ENCODE measurements around the gene EYS. TPM values are rescaled to one million over a fixed set of nuclear protein-coding genes. Genes with fewer than 3 reads are reported as not detected.

EYS gene
- total RNA-seq, 2 donors from 2014 or later, result not detected

DNA sequence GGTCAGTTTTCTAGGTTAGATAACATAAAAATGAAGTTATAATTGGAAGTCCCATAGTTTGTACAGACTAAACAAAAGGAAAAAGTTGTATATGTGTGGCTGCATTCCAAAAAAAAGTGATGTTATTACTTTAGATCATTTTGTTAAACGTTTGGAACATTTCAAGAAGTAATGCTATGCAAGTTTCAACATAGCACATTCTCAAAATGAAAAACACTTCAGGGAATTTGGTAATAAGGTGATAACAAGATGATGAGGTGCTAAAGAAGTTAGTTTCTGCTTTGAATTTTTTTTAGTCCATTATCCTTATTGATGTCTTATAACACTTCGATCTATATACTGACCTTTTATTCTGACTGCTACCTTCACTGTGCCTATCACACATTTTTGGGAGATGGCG, 1820.7 kb downstream of the EYS start:
- no peak for DNase-seq (ENCODE audit: low spot score)
- H3K36me3 ChIP-seq, result no peaks in the 10 kb centered on the region

DNA sequence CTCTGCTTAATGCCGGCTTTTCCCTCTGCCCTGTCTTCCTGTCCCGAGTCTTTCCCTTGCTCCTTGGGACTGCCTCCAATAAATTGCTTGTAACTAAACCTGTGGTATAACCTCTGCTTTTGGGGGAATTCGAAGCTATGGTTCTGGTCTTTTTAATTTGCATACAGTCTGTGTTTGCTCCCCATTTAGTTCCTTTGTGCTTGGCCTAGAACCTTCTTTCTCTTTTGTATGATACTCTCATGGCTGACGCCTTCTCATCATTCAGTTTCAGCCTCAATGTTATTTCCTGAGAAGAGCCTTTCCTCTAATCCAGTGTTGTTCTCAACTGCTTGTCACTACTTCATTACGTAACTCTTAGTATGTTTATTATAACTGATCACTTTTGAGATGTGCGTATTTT, 1823.4 kb downstream of the EYS start:
- Histone ChIP-seq H3K4me1 (no peaks in the 10 kb centered on the region), H3K4me3 (no peak overlapping the region), H3K27me3 (no peaks in the 10 kb centered on the region), H3K27ac (no peak overlapping the region), H3K9me3 (peaks cover 0 to 4% of the 10 kb centered on the region in 2 donors), H3K36me3 (no peaks in the 10 kb centered on the region)
- DNase-seq (ENCODE audit: low spot score), result no peak
- TF ChIP-seq, protein P1, sequence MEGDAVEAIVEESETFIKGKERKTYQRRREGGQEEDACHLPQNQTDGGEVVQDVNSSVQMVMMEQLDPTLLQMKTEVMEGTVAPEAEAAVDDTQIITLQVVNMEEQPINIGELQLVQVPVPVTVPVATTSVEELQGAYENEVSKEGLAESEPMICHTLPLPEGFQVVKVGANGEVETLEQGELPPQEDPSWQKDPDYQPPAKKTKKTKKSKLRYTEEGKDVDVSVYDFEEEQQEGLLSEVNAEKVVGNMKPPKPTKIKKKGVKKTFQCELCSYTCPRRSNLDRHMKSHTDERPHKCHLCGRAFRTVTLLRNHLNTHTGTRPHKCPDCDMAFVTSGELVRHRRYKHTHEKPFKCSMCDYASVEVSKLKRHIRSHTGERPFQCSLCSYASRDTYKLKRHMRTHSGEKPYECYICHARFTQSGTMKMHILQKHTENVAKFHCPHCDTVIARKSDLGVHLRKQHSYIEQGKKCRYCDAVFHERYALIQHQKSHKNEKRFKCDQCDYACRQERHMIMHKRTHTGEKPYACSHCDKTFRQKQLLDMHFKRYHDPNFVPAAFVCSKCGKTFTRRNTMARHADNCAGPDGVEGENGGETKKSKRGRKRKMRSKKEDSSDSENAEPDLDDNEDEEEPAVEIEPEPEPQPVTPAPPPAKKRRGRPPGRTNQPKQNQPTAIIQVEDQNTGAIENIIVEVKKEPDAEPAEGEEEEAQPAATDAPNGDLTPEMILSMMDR (IDR thresholded peaks at IDR 0.05), result no peak

More for the DNA sequence above, 1820.7 kb downstream of the EYS start:
- Histone ChIP-seq H3K27ac (no peak overlapping the region), H3K4me3 (no peak overlapping the region), H3K4me1 (no peaks in the 10 kb centered on the region), H3K9me3 (no peaks in the 10 kb centered on the region), H3K27me3 (no peaks in the 10 kb centered on the region)
- TF ChIP-seq, protein P1 (IDR thresholded peaks at IDR 0.05), result no peak

DNA sequence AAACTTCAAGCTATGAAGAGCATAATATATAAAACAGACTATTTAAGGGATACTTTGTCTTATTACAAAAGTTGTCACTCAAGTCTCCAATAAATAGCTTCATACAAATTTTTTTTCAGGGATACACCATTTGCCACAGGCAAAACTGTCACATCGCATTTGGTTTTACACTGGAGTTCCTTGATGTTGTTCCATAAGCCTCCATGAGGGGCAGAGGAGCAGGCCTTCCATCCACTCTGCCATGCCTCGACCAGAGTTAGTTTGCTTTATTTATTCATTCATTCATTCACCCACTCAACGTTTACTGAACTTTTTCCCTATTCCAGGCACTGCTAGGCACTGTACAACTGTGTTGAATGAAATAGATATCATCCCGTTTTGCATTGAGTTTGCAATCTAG, 1824.8 kb downstream of the EYS start:
- Histone ChIP-seq H3K27me3 (no peaks in the 10 kb centered on the region), H3K36me3 (no peaks in the 10 kb centered on the region), H3K27ac (no peak overlapping the region), H3K4me1 (no peaks in the 10 kb centered on the region), H3K4me3 (no peak overlapping the region), H3K9me3 (peaks cover 0 to 7% of the 10 kb centered on the region in 2 donors)
- DNase-seq (ENCODE audit: low spot score), result no peak
- TF ChIP-seq, protein P1 (IDR thresholded peaks at IDR 0.05), result no peak

DNA sequence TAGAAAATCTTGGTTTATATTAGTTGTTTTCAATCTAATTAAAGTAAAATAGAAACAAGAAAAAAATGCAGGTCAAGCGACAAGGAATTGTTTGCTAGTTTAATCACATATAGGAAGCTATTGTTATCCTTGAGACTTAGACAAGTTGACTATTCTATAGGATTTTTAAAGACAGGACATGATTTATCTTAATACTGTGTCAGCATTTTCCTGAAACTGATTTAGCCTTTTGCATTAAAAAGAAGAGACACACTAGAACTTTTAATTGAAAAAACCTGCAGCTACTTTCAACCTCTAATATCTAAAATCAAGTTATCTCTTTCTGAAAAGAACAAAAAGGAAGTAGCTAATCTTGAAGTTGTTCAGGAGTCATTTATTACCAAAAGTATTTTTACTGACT, 1825.2 kb downstream of the EYS start:
- H3K27me3 ChIP-seq, result no peaks in the 10 kb centered on the region
- no peak for DNase-seq (ENCODE audit: low spot score)
- H3K9me3 ChIP-seq, result peaks cover 0 to 7% of the 10 kb centered on the region in 2 donors
- no peak overlapping the region for H3K27ac ChIP-seq
- no peaks in the 10 kb centered on the region for H3K36me3 ChIP-seq
- H3K4me1 ChIP-seq, result no peaks in the 10 kb centered on the region
- TF ChIP-seq, protein P1 (IDR thresholded peaks at IDR 0.05), result no peak
- no peak overlapping the region for H3K4me3 ChIP-seq

DNA sequence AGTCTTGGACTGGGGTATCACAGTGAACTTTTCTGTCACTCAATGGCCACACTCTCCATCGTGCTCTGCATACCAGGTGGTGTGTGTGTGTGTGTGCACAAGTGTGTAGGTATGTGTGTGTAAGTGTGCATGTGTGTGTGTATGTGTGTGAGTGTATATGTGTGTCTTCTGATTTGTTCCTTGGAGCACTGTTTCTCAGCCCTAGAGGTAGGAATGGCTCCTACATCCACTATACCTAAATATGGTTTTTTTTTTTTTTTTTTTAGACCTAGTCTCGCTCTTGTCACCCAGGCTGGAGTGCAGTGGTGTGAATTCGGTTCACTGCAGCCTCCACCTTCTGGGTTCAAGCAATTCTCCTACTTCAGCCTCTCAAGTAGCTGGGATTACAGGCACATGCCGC, 1834.8 kb downstream of the EYS start:
- H3K4me3 ChIP-seq, result no peak overlapping the region
- TF ChIP-seq, protein P1 (IDR thresholded peaks at IDR 0.05), result no peak
- no peak for DNase-seq (ENCODE audit: low spot score)
- H3K9me3 ChIP-seq, result no peaks in the 10 kb centered on the region
- no peaks in the 10 kb centered on the region for H3K4me1 ChIP-seq
- no peak overlapping the region for H3K27ac ChIP-seq
- no peaks in the 10 kb centered on the region for H3K36me3 ChIP-seq
- H3K27me3 ChIP-seq, result no peaks in the 10 kb centered on the region

DNA sequence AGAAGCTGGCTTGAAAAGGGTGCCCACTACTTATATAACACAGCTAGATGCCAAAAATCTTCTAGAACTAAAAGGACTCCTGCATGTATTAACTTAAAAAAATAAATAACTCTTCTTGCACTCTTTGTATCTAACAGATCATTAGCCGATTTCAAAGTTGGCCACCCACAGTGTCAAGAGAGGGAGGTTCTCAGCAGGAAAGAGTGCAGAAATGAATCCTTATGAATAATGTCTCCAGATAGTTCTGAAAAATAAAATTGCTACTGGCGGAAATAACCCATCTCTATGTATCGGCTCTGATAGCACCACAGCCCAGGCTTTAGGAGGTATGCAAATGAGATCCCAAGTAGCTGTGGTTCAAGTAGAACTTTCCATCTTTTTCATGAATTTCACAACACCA, 1838.7 kb downstream of the EYS start:
- H3K4me3 ChIP-seq, result no peak overlapping the region
- H3K4me1 ChIP-seq, result no peaks in the 10 kb centered on the region
- DNase-seq (ENCODE audit: low spot score), result no peak
- no peaks in the 10 kb centered on the region for H3K9me3 ChIP-seq
- TF ChIP-seq, protein P1 (IDR thresholded peaks at IDR 0.05), result no peak
- H3K27me3 ChIP-seq, result no peaks in the 10 kb centered on the region
- no peak overlapping the region for H3K27ac ChIP-seq
- no peaks in the 10 kb centered on the region for H3K36me3 ChIP-seq

All from right atrium auricular region (tissue), 2 donors.